PC-3 (cell line): ENCODE measurements around the gene GNAS. TPM values are rescaled to one million over a fixed set of nuclear protein-coding genes. Genes with fewer than 3 reads are reported as not detected.

Experiments used
- ATAC-seq: fragments of 200-7000 bp; cut with Tn5 transposase; 2 replicates; pipeline ENCODE4 v1.9.1; 2020; ENCODE audit warnings: mild to moderate bottlenecking, moderate library complexity
- Bru-seq: library from RNA; stranded (reverse); fragments of 400-500 nt; gene quantifications from one replicate; lab custom pipeline; 2021; lab: Mats Ljungman, UMichigan
- BruChase-seq, 2 experiments: library from RNA; stranded (reverse); fragments of 400-500 nt; gene quantifications; one replicate each; lab custom pipeline; 2021; lab: Mats Ljungman, UMichigan
- BruUV-seq: library from RNA; stranded (reverse); fragments of 400-500 nt; replicated peaks from 2 replicates; lab custom pipeline; 2021; lab: Mats Ljungman, UMichigan
- CTCF ChIA-PET: fragments of 300-600 bp; sonication (Branson Sonifier 250); formaldehyde crosslinking; loops from one replicate; lab custom pipeline; 2022; ENCODE audit warnings: antibody characterized with exemption; lab: Charles Lee
- POLR2A ChIA-PET: fragments of 300-600 bp; sonication (Branson Sonifier 250); formaldehyde crosslinking; loops from one replicate; lab custom pipeline; 2022; ENCODE audit warnings: antibody characterized with exemption; ENCODE audit not compliant: unreplicated experiment; lab: Charles Lee
- DNase-seq: peaks from one replicate; pipeline ENCODE4 v3.0.0-alpha.2; 2015
- H2AFZ ChIP-seq: fragments of 300-600 bp; sonication (generic); 2 replicates; pipeline ENCODE4 v1.6.0; 2016; ENCODE audit warnings: antibody characterized with exemption, low read length
- H3F3A ChIP-seq: fragments of 300-600 bp; sonication (generic); one replicate; pipeline ENCODE4 v1.6.0; 2017; ENCODE audit warnings: antibody characterized with exemption, low read length, control low read depth, mild to moderate bottlenecking; ENCODE audit not compliant: unreplicated experiment
- H3K27ac ChIP-seq: fragments of 300-600 bp; sonication (generic); 2 replicates; pipeline ENCODE4 v1.5.1; 2016; ENCODE audit warnings: mild to moderate bottlenecking, low read length
- H3K27me3 ChIP-seq: fragments of 300-600 bp; sonication (generic); 2 replicates; pipeline ENCODE4 v1.6.1; 2016; ENCODE audit warnings: low read length, mixed read lengths
- H3K36me3 ChIP-seq: fragments of 300-600 bp; sonication (generic); 2 replicates; pipeline ENCODE4 v1.6.1; 2016; ENCODE audit warnings: low read depth, mixed run types, low read length, mixed read lengths
- H3K4me1 ChIP-seq: fragments of 300-600 bp; sonication (generic); 2 replicates; pipeline ENCODE4 v1.5.1; 2016; ENCODE audit warnings: low read length; ENCODE audit not compliant: insufficient read depth
- H3K4me2 ChIP-seq: fragments of 300-600 bp; sonication (generic); 2 replicates; pipeline ENCODE4 v1.6.0; 2016; ENCODE audit warnings: low read length
- H3K4me3 ChIP-seq: fragments of 300-600 bp; sonication (generic); 2 replicates; pipeline ENCODE4 v1.5.1; 2016; ENCODE audit warnings: mild to moderate bottlenecking, low read length, mixed read lengths
- H3K79me2 ChIP-seq: fragments of 300-600 bp; sonication (generic); 2 replicates; pipeline ENCODE4 v1.6.1; 2017; ENCODE audit warnings: low read length, mixed read lengths
- H3K9ac ChIP-seq: fragments of 300-600 bp; sonication (generic); 2 replicates; pipeline ENCODE4 v1.6.0; 2016; ENCODE audit warnings: mild to moderate bottlenecking, low read length
- H3K9me2 ChIP-seq: fragments of 300-600 bp; sonication (generic); replicated peaks from 2 replicates; pipeline ENCODE4 v1.6.1; 2016; ENCODE audit warnings: mixed run types, low read length, mixed read lengths
- H3K9me3 ChIP-seq: fragments of 300-600 bp; sonication (generic); 2 replicates; pipeline ENCODE4 v1.6.1; 2016; ENCODE audit warnings: low read length, mixed read lengths
- H4K20me1 ChIP-seq: fragments of 300-600 bp; sonication (generic); 2 replicates; pipeline ENCODE4 v1.6.1; 2016; ENCODE audit warnings: low read length, mixed read lengths
- CTCF ChIP-seq: fragments of 300-600 bp; sonication (generic); conservative IDR thresholded peaks from 2 replicates; pipeline ENCODE4 v1.5.1; 2017; ENCODE audit warnings: antibody characterized with exemption, low read depth, mild to moderate bottlenecking, low read length
- EZH2 ChIP-seq: fragments of 300-600 bp; sonication (generic); IDR thresholded peaks from one replicate; pipeline ENCODE4 v1.6.1; 2017; ENCODE audit warnings: antibody characterized with exemption, mild to moderate bottlenecking, low read length; ENCODE audit not compliant: unreplicated experiment
- EZH2phosphoT487 ChIP-seq: fragments of 300-600 bp; sonication (generic); IDR thresholded peaks from 2 replicates; pipeline ENCODE4 v1.6.1; 2018; ENCODE audit warnings: mild to moderate bottlenecking, antibody characterized with exemption, low read length, borderline replicate concordance
- intact Hi-C: fragments of 100-400 bp; cut with micrococcal nuclease; formaldehyde crosslinking; loops from 2 replicates; pipeline ENCODE4 v1.9.0; 2023
- long read RNA-seq: library from polyadenylated mRNA; unstranded; transcript quantifications from one replicate; pipeline ENCODE4 v2.0.0, GENCODE V29; 2021; ENCODE audit not compliant: unreplicated experiment
- total RNA-seq: library from RNA; depleted of rRNA; stranded (reverse); fragments of >200 nt; gene quantifications from 2 replicates; pipeline ENCODE4 v1.2.3, GENCODE V29; 2014; rRNA removed

The GNAS gene
- total RNA-seq (694 and 822 TPM in 2 replicates), Bru-seq, nascent RNA (percentile 85 among the genes with signal in this experiment), BruChase-seq, experiment 1, labeled RNA remaining after a 6-hour chase (percentile 89 among the genes with signal in this experiment), BruChase-seq, experiment 2, labeled RNA remaining after a 2-hour chase (percentile 91 among the genes with signal in this experiment)
- long read RNA-seq, transcript GNAS-231 (2 exons, 493 nt), result minor isoform, 160 of 3,109 reads
- long read RNA-seq, transcript GNAS-201 (12 exons, 1,866 nt), result minor isoform, 505 of 3,109 reads
- long read RNA-seq, transcript GNAS-211 (12 exons, 1,931 nt), result minor isoform, 894 of 3,109 reads
- long read RNA-seq, transcript GNAS-210 (13 exons, 1,972 nt), result major isoform, 935 of 3,109 reads
- long read RNA-seq, partial matches to known transcripts, result 242 of 3,109 reads
- long read RNA-seq, other reads (novel, unspliced or antisense), result 160 of 3,109 reads

GRCh38 chr20:58852543-58853271 is at the start of gene GNAS:
TSS of gene GNAS (plus strand) at chr20:58852716.
- POLR2A ChIA-PET, result no interaction called here
- DNase-seq, result peak; percentile 55
- no TSS peak for BruUV-seq
- Histone ChIP-seq H3K9ac (no peak within 1 kb of the TSS), H4K20me1 (no peaks in the 10 kb centered on the region), H3K4me3 (no peak within 1 kb of the TSS), H3K4me2 (peak within 1 kb of the TSS; percentile 19; the same call in 1 of the 2 replicates), H3K79me2 (no peaks in the 10 kb centered on the region), H3K4me1 (no peaks in the 10 kb centered on the region), H3K9me3 (no peaks in the 10 kb centered on the region), H3F3A (no peaks in the 10 kb centered on the region), H3K36me3 (no peaks in the 10 kb centered on the region), H3K27me3 (peaks cover 26% of the 10 kb centered on the region), H3K27ac (no peak within 1 kb of the TSS), H3K9me2 (no peaks in the 10 kb centered on the region), H2AFZ (no peak within 1 kb of the TSS)
- ATAC-seq, result peak; percentile 44
- TF ChIP-seq EZH2phosphoT487 (no peak), EZH2 (no peak), CTCF (peak; percentile 73)
- CTCF ChIA-PET, result interaction anchor here (1.2 kb wide), 1 partner anchor 371 kb away, joined by 7 read pairs; no protein-coding TSS in a partner anchor
- intact Hi-C loops, result no loop called here

GRCh38 chr20:58803533-58803932 is 49.0 kb upstream of the GNAS start:
- no TSS peak for BruUV-seq
- H3K4me1 ChIP-seq, result no peaks in the 10 kb centered on the region
- H3F3A ChIP-seq, result no peaks in the 10 kb centered on the region
- ChIA-PET POLR2A (no interaction called here), CTCF (no interaction called here)
- H3K4me2 ChIP-seq, result no peak overlapping the region
- no peak overlapping the region for H3K9ac ChIP-seq
- no peak for TF ChIP-seq CTCF
- TF ChIP-seq EZH2, result no peak
- TF ChIP-seq EZH2phosphoT487, result no peak
- H3K27me3 ChIP-seq, result peaks cover 91% of the 10 kb centered on the region
- no peaks in the 10 kb centered on the region for H4K20me1 ChIP-seq
- no peak overlapping the region for H3K4me3 ChIP-seq
- intact Hi-C loops, result no loop called here
- no peak overlapping the region for H2AFZ ChIP-seq
- H3K36me3 ChIP-seq, result no peaks in the 10 kb centered on the region
- no peaks in the 10 kb centered on the region for H3K9me3 ChIP-seq
- no peaks in the 10 kb centered on the region for H3K9me2 ChIP-seq
- DNase-seq (no peak), ATAC-seq (no peak)
- H3K79me2 ChIP-seq, result no peaks in the 10 kb centered on the region
- H3K27ac ChIP-seq, result no peak overlapping the region
